Jurkat, Clone E6-1 (cell line): ENCODE results near the gene XIRP1.

Source experiments
- DNase-seq: peaks from one replicate; pipeline ENCODE4 v3.0.0-alpha.2; 2011; ENCODE audit warnings: low read depth, low spot score
- H3K4me3 ChIP-seq: 2 replicates; pipeline ENCODE4 v1.5.1; 2011; ENCODE audit warnings: mild to moderate bottlenecking, low read length, control low read depth, moderate library complexity

The XIRP1 gene

GRCh38 chr3:39149498-39150147 is 42.8 kb downstream of the XIRP1 start:
- no peak overlapping the region for H3K4me3 ChIP-seq
- DNase-seq: no peak

GRCh38 chr3:39149059-39149455 is 43.3 kb downstream of the XIRP1 start:
- no peak overlapping the region for H3K4me3 ChIP-seq
- DNase-seq: no peak

- DNase-seq: no peak
- peak overlapping the region; percentile 51 for H3K4me3 ChIP-seq
Measured at GRCh38 chr3:39148435-39149058, 43.8 kb downstream of the XIRP1 start.

- peak overlapping the region; percentile 51 for H3K4me3 ChIP-seq
- peak; percentile 63 for DNase-seq
Measured at GRCh38 chr3:39147711-39148434, 44.5 kb downstream of the XIRP1 start.

GRCh38 chr3:39146611-39147591 is 45.5 kb downstream of the XIRP1 start:
- peak; percentile 50 for DNase-seq
- H3K4me3 ChIP-seq: peak overlapping the region; percentile 51

GRCh38 chr3:39146083-39146501 is 46.3 kb downstream of the XIRP1 start:
- H3K4me3 ChIP-seq: no peak overlapping the region
- no peak for DNase-seq

- no peak for DNase-seq
- no peak overlapping the region for H3K4me3 ChIP-seq
Measured at GRCh38 chr3:39144748-39145380, 47.5 kb downstream of the XIRP1 start.

- no peak for DNase-seq
- no peak overlapping the region for H3K4me3 ChIP-seq
Measured at GRCh38 chr3:39144095-39144747, 48.2 kb downstream of the XIRP1 start.

GRCh38 chr3:39143051-39143885 is 49.1 kb downstream of the XIRP1 start:
- no peak overlapping the region for H3K4me3 ChIP-seq
- DNase-seq: no peak

- no peak for DNase-seq
- no peak overlapping the region for H3K4me3 ChIP-seq
Measured at GRCh38 chr3:39142067-39142466, 50.3 kb downstream of the XIRP1 start.

- DNase-seq: no peak
- H3K4me3 ChIP-seq: no peak overlapping the region
Measured at GRCh38 chr3:39141171-39141995, 51.0 kb downstream of the XIRP1 start.

- no peak overlapping the region for H3K4me3 ChIP-seq
- no peak for DNase-seq
Measured at GRCh38 chr3:39140341-39140971, 51.9 kb downstream of the XIRP1 start.

- DNase-seq: no peak
- no peak overlapping the region for H3K4me3 ChIP-seq
Measured at GRCh38 chr3:39139442-39139841, 53.0 kb downstream of the XIRP1 start.

- no peak overlapping the region for H3K4me3 ChIP-seq
- no peak for DNase-seq
Measured at GRCh38 chr3:39138804-39139415, 53.5 kb downstream of the XIRP1 start.

GRCh38 chr3:39137991-39138803 is 54.2 kb downstream of the XIRP1 start:
- no peak for DNase-seq
- H3K4me3 ChIP-seq: no peak overlapping the region
